HG03342 (cell line): ENCODE results near the gene PGM2L1.

Experiments
- ATAC-seq: cut with Tn5 transposase; IDR thresholded peaks from one replicate; pipeline ENCODE4 v1.9.1; 2021; ENCODE audit warnings: mild to moderate bottlenecking, moderate library complexity; ENCODE audit not compliant: unreplicated experiment

The PGM2L1 gene

GRCh38 chr11:74307434-74307833 lies 90.8 kb downstream of the PGM2L1 start:
- ATAC-seq = no peak

GRCh38 chr11:74306435-74307175 lies 91.6 kb downstream of the PGM2L1 start:
- no peak for ATAC-seq

- ATAC-seq = no peak
Observed at GRCh38 chr11:74299015-74299414, 99.2 kb downstream of the PGM2L1 start.

GRCh38 chr11:74297484-74297883 lies 100.7 kb downstream of the PGM2L1 start:
- ATAC-seq = no peak

GRCh38 chr11:74288911-74289310 lies 109.3 kb downstream of the PGM2L1 start:
- no peak for ATAC-seq

GRCh38 chr11:74288161-74288560 lies 110.1 kb downstream of the PGM2L1 start:
- ATAC-seq = no peak

GRCh38 chr11:74284466-74284865 lies 113.8 kb downstream of the PGM2L1 start:
- no peak for ATAC-seq

GRCh38 chr11:74283580-74284180 lies 114.6 kb downstream of the PGM2L1 start:
- no peak for ATAC-seq

- ATAC-seq = no peak
Observed at GRCh38 chr11:74282914-74283371, 115.3 kb downstream of the PGM2L1 start.

GRCh38 chr11:74282421-74282820 lies 115.8 kb downstream of the PGM2L1 start:
- no peak for ATAC-seq

- ATAC-seq = no peak
Observed at GRCh38 chr11:74280494-74280893, 117.7 kb downstream of the PGM2L1 start.
